GM18520 (cell line): ENCODE results near the gene DLGAP5.
A peak's percentile ranks its signal among the peaks of the same experiment; 100 is the strongest.

Experiments
- ATAC-seq: cut with Tn5 transposase; IDR thresholded peaks from one replicate; pipeline ENCODE4 v1.9.1; 2021; ENCODE audit not compliant: unreplicated experiment

Gene DLGAP5

GRCh38 chr14:55130196-55130550 is 61.2 kb downstream of the DLGAP5 start:
- no peak for ATAC-seq

GRCh38 chr14:55129428-55130195 is 61.8 kb downstream of the DLGAP5 start:
- peak; percentile 26 for ATAC-seq

GRCh38 chr14:55129086-55129427 is 62.3 kb downstream of the DLGAP5 start, which contains the start of gene LGALS3:
Gene LGALS3 (plus strand): TSS chr14:55129252. CDS start chr14:55137374, 8,122 bp downstream.
- peak; percentile 43 for ATAC-seq

GRCh38 chr14:55128386-55129085 is 62.8 kb downstream of the DLGAP5 start:
- no peak for ATAC-seq

GRCh38 chr14:55127460-55127951 is 63.9 kb downstream of the DLGAP5 start:
- no peak for ATAC-seq

- no peak for ATAC-seq
Measured at GRCh38 chr14:55126932-55127459, 64.4 kb downstream of the DLGAP5 start.

GRCh38 chr14:55126034-55126433 is 65.4 kb downstream of the DLGAP5 start:
- ATAC-seq, result no peak

- no peak for ATAC-seq
Measured at GRCh38 chr14:55125403-55125802, 66.0 kb downstream of the DLGAP5 start.

GRCh38 chr14:55124774-55125386 is 66.5 kb downstream of the DLGAP5 start:
- ATAC-seq, result no peak

GRCh38 chr14:55123852-55124639 is 67.3 kb downstream of the DLGAP5 start:
- no peak for ATAC-seq

- no peak for ATAC-seq
Measured at GRCh38 chr14:55123101-55123500, 68.3 kb downstream of the DLGAP5 start.

- ATAC-seq, result no peak
Measured at GRCh38 chr14:55122440-55122986, 68.9 kb downstream of the DLGAP5 start.

- no peak for ATAC-seq
Measured at GRCh38 chr14:55121628-55122439, 69.6 kb downstream of the DLGAP5 start.

GRCh38 chr14:55120571-55121495 is 70.6 kb downstream of the DLGAP5 start:
- ATAC-seq, result no peak

GRCh38 chr14:55118761-55119160 is 72.6 kb downstream of the DLGAP5 start:
- no peak for ATAC-seq

- no peak for ATAC-seq
Measured at GRCh38 chr14:55117803-55118441, 73.5 kb downstream of the DLGAP5 start.

- ATAC-seq, result no peak
Measured at GRCh38 chr14:55116246-55117030, 74.9 kb downstream of the DLGAP5 start.
